Measurements from ENCODE around the gene UHRF1.

Gene UHRF1

GRCh38 chr19:4987256-4987655, 78.0 kb downstream of the UHRF1 start:
- peaks cover 61% of the 10 kb centered on the region for H3K36me3 Mint-ChIP-seq (ENCODE audit: low read depth)
- H3K9me3 Mint-ChIP-seq, result no peaks in the 10 kb centered on the region
- H3K27me3 Mint-ChIP-seq, result no peaks in the 10 kb centered on the region
- H3K4me1 Mint-ChIP-seq (ENCODE audit: low read depth), result peaks cover 39% of the 10 kb centered on the region
- H3K4me3 Mint-ChIP-seq, result no peak overlapping the region
- intact Hi-C loops (cut with micrococcal nuclease), result no loop called here
- peak overlapping the region; percentile 9 for H3K27ac Mint-ChIP-seq

DNA sequence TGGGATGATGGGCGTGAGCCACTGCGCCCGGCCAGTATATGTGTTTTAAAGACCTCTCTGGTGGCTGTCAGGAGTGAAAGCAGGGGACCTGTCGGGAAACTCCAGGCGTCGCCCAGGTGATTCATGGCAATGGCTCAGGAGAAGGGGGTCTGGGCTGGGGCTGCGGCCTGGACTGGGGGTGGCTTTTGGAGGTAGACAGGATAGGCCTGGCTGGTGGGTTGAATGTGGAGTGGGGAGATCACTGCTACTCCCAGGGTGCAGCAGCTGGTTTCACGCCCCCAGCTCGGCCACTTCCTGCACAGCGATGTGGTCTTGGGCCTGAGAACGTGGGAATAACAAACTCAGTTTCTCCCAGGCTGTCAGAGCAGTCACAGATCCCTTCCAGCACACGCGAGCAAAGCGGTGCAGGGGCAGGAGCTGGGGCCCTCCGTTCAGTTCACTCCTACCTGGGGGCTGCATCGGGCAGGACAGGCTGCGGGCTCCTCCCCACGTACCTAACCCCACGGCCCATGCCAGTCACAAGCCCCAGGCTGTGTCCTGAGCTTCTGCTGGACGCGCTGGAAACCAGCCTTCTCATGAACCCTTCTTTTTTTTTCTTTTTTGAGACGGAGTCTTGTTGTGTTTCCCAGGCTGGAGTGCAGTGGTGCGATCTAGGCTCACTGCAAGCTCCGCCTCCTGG, 78.5 kb downstream of the UHRF1 start:
- no peaks in the 10 kb centered on the region for H3K9me3 Mint-ChIP-seq
- no peak overlapping the region for H3K4me3 Mint-ChIP-seq
- peaks cover 34% of the 10 kb centered on the region for H3K4me1 Mint-ChIP-seq (ENCODE audit: low read depth)
- H3K27me3 Mint-ChIP-seq, result no peaks in the 10 kb centered on the region
- intact Hi-C loops (cut with micrococcal nuclease), result no loop called here
- H3K27ac Mint-ChIP-seq, result peak overlapping the region; percentile 9
- H3K36me3 Mint-ChIP-seq (ENCODE audit: low read depth), result peaks cover 61% of the 10 kb centered on the region

GRCh38 chr19:4988770-4989251, 79.5 kb downstream of the UHRF1 start:
- H3K27ac Mint-ChIP-seq, result no peak overlapping the region
- H3K4me3 Mint-ChIP-seq, result no peak overlapping the region
- peaks cover 38% of the 10 kb centered on the region for H3K4me1 Mint-ChIP-seq (ENCODE audit: low read depth)

GRCh38 chr19:4990306-4990705, 81.0 kb downstream of the UHRF1 start:
- H3K27me3 Mint-ChIP-seq, result no peaks in the 10 kb centered on the region

More at GRCh38 chr19:4988770-4989251, 79.5 kb downstream of the UHRF1 start:
- no peaks in the 10 kb centered on the region for H3K27me3 Mint-ChIP-seq
- H3K36me3 Mint-ChIP-seq (ENCODE audit: low read depth), result peaks cover 59% of the 10 kb centered on the region
- intact Hi-C loops (cut with micrococcal nuclease), result no loop called here
- no peaks in the 10 kb centered on the region for H3K9me3 Mint-ChIP-seq

GRCh38 chr19:4991538-4991937, 82.2 kb downstream of the UHRF1 start:
- H3K4me3 Mint-ChIP-seq, result no peak overlapping the region
- no peak overlapping the region for H3K27ac Mint-ChIP-seq
- peaks cover 57% of the 10 kb centered on the region for H3K36me3 Mint-ChIP-seq (ENCODE audit: low read depth)

More at GRCh38 chr19:4990306-4990705, 81.0 kb downstream of the UHRF1 start:
- Mint-ChIP-seq H3K9me3 (no peaks in the 10 kb centered on the region), H3K4me3 (no peak overlapping the region), H3K4me1 (ENCODE audit: low read depth) (peaks cover 34% of the 10 kb centered on the region), H3K27ac (no peak overlapping the region), H3K36me3 (ENCODE audit: low read depth) (peaks cover 57% of the 10 kb centered on the region)
- intact Hi-C loops (cut with micrococcal nuclease), result no loop called here

GRCh38 chr19:4991996-4992698, 82.8 kb downstream of the UHRF1 start:
- Mint-ChIP-seq H3K4me3 (no peak overlapping the region), H3K36me3 (ENCODE audit: low read depth) (peaks cover 59% of the 10 kb centered on the region), H3K27ac (no peak overlapping the region), H3K9me3 (no peaks in the 10 kb centered on the region), H3K27me3 (no peaks in the 10 kb centered on the region), H3K4me1 (ENCODE audit: low read depth) (peaks cover 31% of the 10 kb centered on the region)
- intact Hi-C loops (cut with micrococcal nuclease), result no loop called here

More at GRCh38 chr19:4991538-4991937, 82.2 kb downstream of the UHRF1 start:
- H3K9me3 Mint-ChIP-seq, result no peaks in the 10 kb centered on the region
- intact Hi-C loops (cut with micrococcal nuclease), result no loop called here
- peaks cover 31% of the 10 kb centered on the region for H3K4me1 Mint-ChIP-seq (ENCODE audit: low read depth)
- H3K27me3 Mint-ChIP-seq, result no peaks in the 10 kb centered on the region

GRCh38 chr19:4993683-4994082, 84.4 kb downstream of the UHRF1 start:
- Mint-ChIP-seq H3K27me3 (no peaks in the 10 kb centered on the region), H3K9me3 (no peaks in the 10 kb centered on the region), H3K27ac (no peak overlapping the region), H3K36me3 (ENCODE audit: low read depth) (peaks cover 67% of the 10 kb centered on the region), H3K4me3 (no peak overlapping the region), H3K4me1 (ENCODE audit: low read depth) (peaks cover 15% of the 10 kb centered on the region)
- intact Hi-C loops (cut with micrococcal nuclease), result no loop called here

DNA sequence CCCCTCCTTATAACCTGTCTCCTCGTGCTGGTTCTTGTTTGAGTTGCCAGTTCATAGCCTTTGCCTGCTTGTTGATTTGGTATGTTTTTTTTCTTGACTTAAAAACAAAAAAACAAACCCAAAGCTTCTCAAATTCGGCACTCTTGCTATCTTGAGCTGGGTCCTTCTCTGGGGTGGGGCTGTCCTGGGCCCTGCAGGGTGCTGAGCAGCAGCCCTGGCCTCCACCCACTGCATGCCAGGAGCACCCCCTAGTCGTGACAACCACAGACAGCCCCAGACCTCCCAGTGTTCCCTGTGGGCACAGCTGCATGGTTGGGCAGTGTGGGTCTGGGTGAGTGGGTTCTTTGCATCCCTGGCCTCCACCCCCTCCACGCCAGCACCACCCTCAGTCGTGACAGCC, 87.4 kb downstream of the UHRF1 start:
- peaks cover 9% of the 10 kb centered on the region for H3K4me1 Mint-ChIP-seq (ENCODE audit: low read depth)
- intact Hi-C loops (cut with micrococcal nuclease), result no loop called here

GRCh38 chr19:4997297-4997696, 88.0 kb downstream of the UHRF1 start:
- H3K4me3 Mint-ChIP-seq, result no peak overlapping the region
- H3K27me3 Mint-ChIP-seq, result no peaks in the 10 kb centered on the region
- no peak overlapping the region for H3K27ac Mint-ChIP-seq
- H3K4me1 Mint-ChIP-seq (ENCODE audit: low read depth), result peaks cover 9% of the 10 kb centered on the region
- H3K36me3 Mint-ChIP-seq (ENCODE audit: low read depth), result peaks cover 91% of the 10 kb centered on the region
- intact Hi-C loops (cut with micrococcal nuclease), result no loop called here
- H3K9me3 Mint-ChIP-seq, result no peaks in the 10 kb centered on the region

More for the DNA sequence above, 87.4 kb downstream of the UHRF1 start:
- Mint-ChIP-seq H3K36me3 (ENCODE audit: low read depth) (peaks cover 93% of the 10 kb centered on the region), H3K9me3 (no peaks in the 10 kb centered on the region), H3K27me3 (no peaks in the 10 kb centered on the region), H3K4me3 (no peak overlapping the region), H3K27ac (no peak overlapping the region)

GRCh38 chr19:5000120-5000611, 90.9 kb downstream of the UHRF1 start:
- peaks cover 11% of the 10 kb centered on the region for H3K4me1 Mint-ChIP-seq (ENCODE audit: low read depth)
- H3K4me3 Mint-ChIP-seq, result no peak overlapping the region
- H3K27ac Mint-ChIP-seq, result no peak overlapping the region
- no peaks in the 10 kb centered on the region for H3K27me3 Mint-ChIP-seq
- intact Hi-C loops (cut with micrococcal nuclease), result no loop called here
- no peaks in the 10 kb centered on the region for H3K9me3 Mint-ChIP-seq
- peaks cover 94% of the 10 kb centered on the region for H3K36me3 Mint-ChIP-seq (ENCODE audit: low read depth)

GRCh38 chr19:5001615-5002014, 92.3 kb downstream of the UHRF1 start:
- Mint-ChIP-seq H3K36me3 (ENCODE audit: low read depth) (peaks cover 94% of the 10 kb centered on the region), H3K4me3 (no peak overlapping the region), H3K27me3 (no peaks in the 10 kb centered on the region), H3K9me3 (no peaks in the 10 kb centered on the region), H3K27ac (no peak overlapping the region), H3K4me1 (ENCODE audit: low read depth) (peaks cover 25% of the 10 kb centered on the region)
- intact Hi-C loops (cut with micrococcal nuclease), result no loop called here

DNA sequence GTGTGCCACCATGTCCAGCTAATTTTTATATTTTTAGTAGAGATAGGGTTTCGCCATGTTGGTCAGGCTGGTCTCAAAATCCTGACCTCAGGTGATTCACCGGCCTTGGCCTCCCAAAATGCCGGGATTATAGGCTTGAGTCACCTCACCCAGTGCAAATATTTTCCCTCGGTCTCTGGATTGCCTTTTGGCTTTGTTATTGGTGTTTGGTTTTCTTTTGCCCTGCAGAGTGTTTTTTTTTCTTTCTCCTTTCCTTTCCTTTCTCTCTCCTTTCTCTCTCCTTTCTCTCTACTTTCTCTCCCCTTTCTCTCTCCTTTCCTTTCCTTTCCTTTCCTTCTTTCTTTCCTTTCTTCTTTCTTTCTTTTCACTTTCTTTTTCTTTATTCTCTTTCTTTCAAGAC, 92.8 kb downstream of the UHRF1 start:
- intact Hi-C loops (cut with micrococcal nuclease), result no loop called here
- Mint-ChIP-seq H3K9me3 (no peaks in the 10 kb centered on the region), H3K27me3 (no peaks in the 10 kb centered on the region), H3K4me3 (no peak overlapping the region), H3K4me1 (ENCODE audit: low read depth) (peaks cover 29% of the 10 kb centered on the region), H3K27ac (no peak overlapping the region), H3K36me3 (ENCODE audit: low read depth) (peaks cover 93% of the 10 kb centered on the region)

GRCh38 chr19:5003781-5004180, 94.5 kb downstream of the UHRF1 start:
- peaks cover 77% of the 10 kb centered on the region for H3K36me3 Mint-ChIP-seq (ENCODE audit: low read depth)
- H3K4me3 Mint-ChIP-seq, result no peak overlapping the region
- H3K27me3 Mint-ChIP-seq, result no peaks in the 10 kb centered on the region
- intact Hi-C loops (cut with micrococcal nuclease), result no loop called here
- H3K9me3 Mint-ChIP-seq, result no peaks in the 10 kb centered on the region
- H3K27ac Mint-ChIP-seq, result no peak overlapping the region
- peaks cover 32% of the 10 kb centered on the region for H3K4me1 Mint-ChIP-seq (ENCODE audit: low read depth)

DNA sequence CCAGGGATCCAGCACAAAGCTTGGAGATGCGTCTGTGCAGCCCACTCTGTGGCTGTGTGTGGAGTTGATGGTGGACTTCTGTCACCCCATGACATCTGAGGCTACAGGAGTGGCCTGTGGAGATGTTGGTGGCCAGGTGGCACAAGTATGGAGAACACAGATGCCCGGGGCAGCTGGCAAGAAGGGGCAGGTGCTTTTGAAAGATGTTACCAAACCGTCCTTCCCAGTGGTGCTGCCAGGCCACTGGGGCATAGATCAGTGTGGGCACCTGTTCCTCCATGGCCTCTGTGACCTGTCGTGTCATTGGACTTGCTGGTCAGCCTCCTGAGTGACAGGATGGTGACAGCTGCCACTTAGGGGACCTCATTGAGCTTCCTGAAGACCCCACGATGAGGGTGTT, 95.8 kb downstream of the UHRF1 start:
- no peak overlapping the region for H3K4me3 Mint-ChIP-seq
- no peak overlapping the region for H3K27ac Mint-ChIP-seq
- peaks cover 73% of the 10 kb centered on the region for H3K36me3 Mint-ChIP-seq (ENCODE audit: low read depth)

More for the DNA sequence above, 95.8 kb downstream of the UHRF1 start:
- peaks cover 31% of the 10 kb centered on the region for H3K4me1 Mint-ChIP-seq (ENCODE audit: low read depth)
- intact Hi-C loops (cut with micrococcal nuclease), result no loop called here
- H3K9me3 Mint-ChIP-seq, result no peaks in the 10 kb centered on the region
- no peaks in the 10 kb centered on the region for H3K27me3 Mint-ChIP-seq
